ENCODE data around the gene PSAPL1. TPM values are rescaled to one million over a fixed set of nuclear protein-coding genes. Genes with fewer than 3 reads are reported as not detected.

PSAPL1 gene
- total RNA-seq, 1 experiment from 2014 or later, result not detected

DNA sequence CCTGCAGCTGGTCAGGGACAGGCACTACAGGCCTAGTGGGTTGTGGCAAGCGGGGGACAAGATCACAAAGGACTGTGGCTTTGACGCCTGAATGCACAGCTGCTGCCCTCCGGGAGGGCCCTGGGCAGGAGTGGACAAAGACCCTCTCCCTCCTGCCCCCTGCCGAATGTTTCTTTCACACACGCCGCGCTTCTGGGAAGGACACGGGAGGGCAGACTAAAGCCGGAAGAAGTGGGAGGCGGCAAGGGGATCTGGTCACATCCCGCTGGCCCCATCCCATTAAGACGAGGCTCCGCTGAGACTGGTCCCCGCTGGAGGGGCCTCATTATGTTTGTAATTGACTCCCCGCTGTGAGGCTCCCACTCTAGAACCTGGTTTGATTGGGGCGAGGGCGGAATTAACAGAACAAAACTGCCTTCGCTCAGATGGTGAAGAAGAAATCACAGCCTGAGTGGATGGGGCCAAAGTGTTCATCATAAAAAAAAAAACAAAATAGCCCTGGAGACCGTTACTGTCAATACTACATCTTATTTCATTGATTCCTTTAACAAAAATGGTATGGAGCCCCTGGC, 37.8 kb upstream of the PSAPL1 start (continued):
- TF ChIP-seq, protein P1, sequence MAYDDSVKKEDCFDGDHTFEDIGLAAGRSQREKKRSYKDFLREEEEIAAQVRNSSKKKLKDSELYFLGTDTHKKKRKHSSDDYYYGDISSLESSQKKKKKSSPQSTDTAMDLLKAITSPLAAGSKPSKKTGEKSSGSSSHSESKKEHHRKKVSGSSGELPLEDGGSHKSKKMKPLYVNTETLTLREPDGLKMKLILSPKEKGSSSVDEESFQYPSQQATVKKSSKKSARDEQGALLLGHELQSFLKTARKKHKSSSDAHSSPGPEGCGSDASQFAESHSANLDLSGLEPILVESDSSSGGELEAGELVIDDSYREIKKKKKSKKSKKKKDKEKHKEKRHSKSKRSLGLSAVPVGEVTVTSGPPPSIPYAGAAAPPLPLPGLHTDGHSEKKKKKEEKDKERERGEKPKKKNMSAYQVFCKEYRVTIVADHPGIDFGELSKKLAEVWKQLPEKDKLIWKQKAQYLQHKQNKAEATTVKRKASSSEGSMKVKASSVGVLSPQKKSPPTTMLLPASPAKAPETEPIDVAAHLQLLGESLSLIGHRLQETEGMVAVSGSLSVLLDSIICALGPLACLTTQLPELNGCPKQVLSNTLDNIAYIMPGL (CRISPR knock-in tag; IDR thresholded peaks at IDR 0.05), result no peak
- TF ChIP-seq GABPB1 (CRISPR knock-in tag; IDR thresholded peaks at IDR 0.05) (no peak), FOXJ3 (CRISPR knock-in tag; IDR thresholded peaks at IDR 0.05; ENCODE audit: borderline replicate concordance) (no peak), OVOL2 (CRISPR knock-in tag; IDR thresholded peaks at IDR 0.05; ENCODE audit: borderline replicate concordance) (no peak)
- TF ChIP-seq, protein P2, sequence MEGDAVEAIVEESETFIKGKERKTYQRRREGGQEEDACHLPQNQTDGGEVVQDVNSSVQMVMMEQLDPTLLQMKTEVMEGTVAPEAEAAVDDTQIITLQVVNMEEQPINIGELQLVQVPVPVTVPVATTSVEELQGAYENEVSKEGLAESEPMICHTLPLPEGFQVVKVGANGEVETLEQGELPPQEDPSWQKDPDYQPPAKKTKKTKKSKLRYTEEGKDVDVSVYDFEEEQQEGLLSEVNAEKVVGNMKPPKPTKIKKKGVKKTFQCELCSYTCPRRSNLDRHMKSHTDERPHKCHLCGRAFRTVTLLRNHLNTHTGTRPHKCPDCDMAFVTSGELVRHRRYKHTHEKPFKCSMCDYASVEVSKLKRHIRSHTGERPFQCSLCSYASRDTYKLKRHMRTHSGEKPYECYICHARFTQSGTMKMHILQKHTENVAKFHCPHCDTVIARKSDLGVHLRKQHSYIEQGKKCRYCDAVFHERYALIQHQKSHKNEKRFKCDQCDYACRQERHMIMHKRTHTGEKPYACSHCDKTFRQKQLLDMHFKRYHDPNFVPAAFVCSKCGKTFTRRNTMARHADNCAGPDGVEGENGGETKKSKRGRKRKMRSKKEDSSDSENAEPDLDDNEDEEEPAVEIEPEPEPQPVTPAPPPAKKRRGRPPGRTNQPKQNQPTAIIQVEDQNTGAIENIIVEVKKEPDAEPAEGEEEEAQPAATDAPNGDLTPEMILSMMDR (IDR thresholded peaks at IDR 0.05), result no peak
- TF ChIP-seq, protein P3, sequence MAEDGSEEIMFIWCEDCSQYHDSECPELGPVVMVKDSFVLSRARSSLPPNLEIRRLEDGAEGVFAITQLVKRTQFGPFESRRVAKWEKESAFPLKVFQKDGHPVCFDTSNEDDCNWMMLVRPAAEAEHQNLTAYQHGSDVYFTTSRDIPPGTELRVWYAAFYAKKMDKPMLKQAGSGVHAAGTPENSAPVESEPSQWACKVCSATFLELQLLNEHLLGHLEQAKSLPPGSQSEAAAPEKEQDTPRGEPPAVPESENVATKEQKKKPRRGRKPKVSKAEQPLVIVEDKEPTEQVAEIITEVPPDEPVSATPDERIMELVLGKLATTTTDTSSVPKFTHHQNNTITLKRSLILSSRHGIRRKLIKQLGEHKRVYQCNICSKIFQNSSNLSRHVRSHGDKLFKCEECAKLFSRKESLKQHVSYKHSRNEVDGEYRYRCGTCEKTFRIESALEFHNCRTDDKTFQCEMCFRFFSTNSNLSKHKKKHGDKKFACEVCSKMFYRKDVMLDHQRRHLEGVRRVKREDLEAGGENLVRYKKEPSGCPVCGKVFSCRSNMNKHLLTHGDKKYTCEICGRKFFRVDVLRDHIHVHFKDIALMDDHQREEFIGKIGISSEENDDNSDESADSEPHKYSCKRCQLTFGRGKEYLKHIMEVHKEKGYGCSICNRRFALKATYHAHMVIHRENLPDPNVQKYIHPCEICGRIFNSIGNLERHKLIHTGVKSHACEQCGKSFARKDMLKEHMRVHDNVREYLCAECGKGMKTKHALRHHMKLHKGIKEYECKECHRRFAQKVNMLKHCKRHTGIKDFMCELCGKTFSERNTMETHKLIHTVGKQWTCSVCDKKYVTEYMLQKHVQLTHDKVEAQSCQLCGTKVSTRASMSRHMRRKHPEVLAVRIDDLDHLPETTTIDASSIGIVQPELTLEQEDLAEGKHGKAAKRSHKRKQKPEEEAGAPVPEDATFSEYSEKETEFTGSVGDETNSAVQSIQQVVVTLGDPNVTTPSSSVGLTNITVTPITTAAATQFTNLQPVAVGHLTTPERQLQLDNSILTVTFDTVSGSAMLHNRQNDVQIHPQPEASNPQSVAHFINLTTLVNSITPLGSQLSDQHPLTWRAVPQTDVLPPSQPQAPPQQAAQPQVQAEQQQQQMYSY (CRISPR knock-in tag; IDR thresholded peaks at IDR 0.05), result no peak

DNA sequence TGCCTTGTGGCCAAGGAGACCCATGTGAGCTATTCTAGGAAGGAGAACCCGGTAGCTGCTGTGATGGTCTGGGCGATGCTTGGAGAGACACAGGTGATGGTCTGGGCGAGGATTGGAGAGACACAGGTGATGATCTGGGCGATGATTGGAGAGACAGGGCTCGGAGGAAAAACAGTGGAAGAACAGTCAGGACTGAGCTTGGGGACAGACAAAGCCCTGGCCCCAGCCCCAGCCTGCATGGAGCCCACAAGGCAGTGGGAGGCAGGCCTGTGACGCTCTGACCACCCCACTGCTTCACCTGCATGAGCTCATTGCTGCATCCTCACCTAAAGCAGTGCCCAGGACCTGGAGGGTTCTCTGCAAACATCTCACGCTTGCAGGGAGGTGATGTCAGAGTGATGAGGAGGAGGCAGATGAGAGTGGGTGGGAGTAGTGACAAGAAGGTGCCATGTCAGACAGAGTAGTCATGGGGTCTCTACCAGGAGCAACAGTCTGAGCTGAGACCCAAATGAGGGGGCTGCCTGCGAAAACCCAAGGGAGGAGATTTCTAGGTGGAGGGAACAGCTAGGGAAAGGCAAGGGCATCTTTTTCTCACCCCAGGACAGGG, 35.9 kb upstream of the PSAPL1 start:
- ChIA-PET CTCF (interaction anchor here (2.4 kb wide), 1 partner anchor 9 kb away, joined by 11 read pairs; no protein-coding TSS in a partner anchor), POLR2A (no interaction called here)
- Mint-ChIP-seq H3K27me3 (ENCODE audit: low read depth) (no peaks in the 10 kb centered on the region; the same call in 1 of the 2 replicates), H3K4me3 (no peak overlapping the region), H3K27ac (no peak overlapping the region), H3K9me3 (peaks cover 1% of the 10 kb centered on the region; the same call in 1 of the 2 replicates), H3K4me1 (peaks cover 13% of the 10 kb centered on the region), H3K36me3 (no peaks in the 10 kb centered on the region)
- ATAC-seq (no peak), DNase-seq (ENCODE audit: low spot score) (no peak)
- no peak for TF ChIP-seq FOXJ3 (CRISPR knock-in tag; IDR thresholded peaks at IDR 0.05; ENCODE audit: borderline replicate concordance)
- TF ChIP-seq, protein P4, sequence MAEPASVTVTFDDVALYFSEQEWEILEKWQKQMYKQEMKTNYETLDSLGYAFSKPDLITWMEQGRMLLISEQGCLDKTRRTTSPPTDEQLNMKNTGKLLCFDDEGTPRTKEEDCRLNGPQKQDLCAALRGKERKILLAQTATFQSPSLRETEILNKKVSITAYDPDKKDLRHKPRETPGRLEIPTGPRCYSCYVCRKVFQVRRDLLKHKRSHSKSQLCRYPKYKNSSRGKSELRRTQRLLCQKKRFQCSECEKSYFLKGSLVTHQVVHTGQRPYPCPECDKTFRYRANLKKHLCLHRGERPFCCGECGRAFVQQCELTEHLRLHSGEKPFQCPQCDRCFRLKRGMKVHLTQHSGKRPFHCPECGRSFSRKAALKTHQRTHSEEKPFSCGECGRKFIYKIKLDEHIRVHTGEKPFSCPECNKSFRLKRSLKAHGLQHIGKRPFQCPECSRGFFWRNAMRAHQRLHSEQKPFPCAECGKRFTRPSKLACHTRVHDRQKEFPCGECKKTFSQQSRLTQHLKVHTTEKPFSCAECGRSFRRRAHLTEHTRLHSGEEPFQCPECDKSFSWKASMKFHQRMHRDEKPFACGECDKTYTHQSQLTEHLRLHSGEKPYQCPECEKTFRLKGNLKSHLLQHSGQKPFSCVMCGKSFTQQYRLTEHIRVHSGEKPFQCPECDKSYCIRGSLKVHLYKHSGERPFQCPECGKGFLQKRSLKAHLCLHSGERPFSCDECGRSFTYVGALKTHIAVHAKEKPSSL (CRISPR knock-in tag; conservative IDR thresholded peaks at IDR 0.05), result no peak
- TF ChIP-seq, protein P5, sequence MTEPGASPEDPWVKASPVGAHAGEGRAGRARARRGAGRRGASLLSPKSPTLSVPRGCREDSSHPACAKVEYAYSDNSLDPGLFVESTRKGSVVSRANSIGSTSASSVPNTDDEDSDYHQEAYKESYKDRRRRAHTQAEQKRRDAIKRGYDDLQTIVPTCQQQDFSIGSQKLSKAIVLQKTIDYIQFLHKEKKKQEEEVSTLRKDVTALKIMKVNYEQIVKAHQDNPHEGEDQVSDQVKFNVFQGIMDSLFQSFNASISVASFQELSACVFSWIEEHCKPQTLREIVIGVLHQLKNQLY (CRISPR knock-in tag; IDR thresholded peaks at IDR 0.05), result no peak
- TF ChIP-seq RORB (CRISPR knock-in tag; IDR thresholded peaks at IDR 0.05), result no peak
- TF ChIP-seq, protein P6, sequence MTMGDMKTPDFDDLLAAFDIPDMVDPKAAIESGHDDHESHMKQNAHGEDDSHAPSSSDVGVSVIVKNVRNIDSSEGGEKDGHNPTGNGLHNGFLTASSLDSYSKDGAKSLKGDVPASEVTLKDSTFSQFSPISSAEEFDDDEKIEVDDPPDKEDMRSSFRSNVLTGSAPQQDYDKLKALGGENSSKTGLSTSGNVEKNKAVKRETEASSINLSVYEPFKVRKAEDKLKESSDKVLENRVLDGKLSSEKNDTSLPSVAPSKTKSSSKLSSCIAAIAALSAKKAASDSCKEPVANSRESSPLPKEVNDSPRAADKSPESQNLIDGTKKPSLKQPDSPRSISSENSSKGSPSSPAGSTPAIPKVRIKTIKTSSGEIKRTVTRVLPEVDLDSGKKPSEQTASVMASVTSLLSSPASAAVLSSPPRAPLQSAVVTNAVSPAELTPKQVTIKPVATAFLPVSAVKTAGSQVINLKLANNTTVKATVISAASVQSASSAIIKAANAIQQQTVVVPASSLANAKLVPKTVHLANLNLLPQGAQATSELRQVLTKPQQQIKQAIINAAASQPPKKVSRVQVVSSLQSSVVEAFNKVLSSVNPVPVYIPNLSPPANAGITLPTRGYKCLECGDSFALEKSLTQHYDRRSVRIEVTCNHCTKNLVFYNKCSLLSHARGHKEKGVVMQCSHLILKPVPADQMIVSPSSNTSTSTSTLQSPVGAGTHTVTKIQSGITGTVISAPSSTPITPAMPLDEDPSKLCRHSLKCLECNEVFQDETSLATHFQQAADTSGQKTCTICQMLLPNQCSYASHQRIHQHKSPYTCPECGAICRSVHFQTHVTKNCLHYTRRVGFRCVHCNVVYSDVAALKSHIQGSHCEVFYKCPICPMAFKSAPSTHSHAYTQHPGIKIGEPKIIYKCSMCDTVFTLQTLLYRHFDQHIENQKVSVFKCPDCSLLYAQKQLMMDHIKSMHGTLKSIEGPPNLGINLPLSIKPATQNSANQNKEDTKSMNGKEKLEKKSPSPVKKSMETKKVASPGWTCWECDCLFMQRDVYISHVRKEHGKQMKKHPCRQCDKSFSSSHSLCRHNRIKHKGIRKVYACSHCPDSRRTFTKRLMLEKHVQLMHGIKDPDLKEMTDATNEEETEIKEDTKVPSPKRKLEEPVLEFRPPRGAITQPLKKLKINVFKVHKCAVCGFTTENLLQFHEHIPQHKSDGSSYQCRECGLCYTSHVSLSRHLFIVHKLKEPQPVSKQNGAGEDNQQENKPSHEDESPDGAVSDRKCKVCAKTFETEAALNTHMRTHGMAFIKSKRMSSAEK (CRISPR knock-in tag; IDR thresholded peaks at IDR 0.05; ENCODE audit: borderline replicate concordance), result no peak
- TF ChIP-seq, protein P2 (IDR thresholded peaks at IDR 0.05), result no peak
- TF ChIP-seq, protein P7, sequence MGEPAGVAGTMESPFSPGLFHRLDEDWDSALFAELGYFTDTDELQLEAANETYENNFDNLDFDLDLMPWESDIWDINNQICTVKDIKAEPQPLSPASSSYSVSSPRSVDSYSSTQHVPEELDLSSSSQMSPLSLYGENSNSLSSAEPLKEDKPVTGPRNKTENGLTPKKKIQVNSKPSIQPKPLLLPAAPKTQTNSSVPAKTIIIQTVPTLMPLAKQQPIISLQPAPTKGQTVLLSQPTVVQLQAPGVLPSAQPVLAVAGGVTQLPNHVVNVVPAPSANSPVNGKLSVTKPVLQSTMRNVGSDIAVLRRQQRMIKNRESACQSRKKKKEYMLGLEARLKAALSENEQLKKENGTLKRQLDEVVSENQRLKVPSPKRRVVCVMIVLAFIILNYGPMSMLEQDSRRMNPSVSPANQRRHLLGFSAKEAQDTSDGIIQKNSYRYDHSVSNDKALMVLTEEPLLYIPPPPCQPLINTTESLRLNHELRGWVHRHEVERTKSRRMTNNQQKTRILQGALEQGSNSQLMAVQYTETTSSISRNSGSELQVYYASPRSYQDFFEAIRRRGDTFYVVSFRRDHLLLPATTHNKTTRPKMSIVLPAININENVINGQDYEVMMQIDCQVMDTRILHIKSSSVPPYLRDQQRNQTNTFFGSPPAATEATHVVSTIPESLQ (CRISPR knock-in tag; IDR thresholded peaks at IDR 0.05), result no peak
- no peak for TF ChIP-seq MXD4 (CRISPR knock-in tag; IDR thresholded peaks at IDR 0.05; ENCODE audit: borderline replicate concordance)
- TF ChIP-seq, protein P8, sequence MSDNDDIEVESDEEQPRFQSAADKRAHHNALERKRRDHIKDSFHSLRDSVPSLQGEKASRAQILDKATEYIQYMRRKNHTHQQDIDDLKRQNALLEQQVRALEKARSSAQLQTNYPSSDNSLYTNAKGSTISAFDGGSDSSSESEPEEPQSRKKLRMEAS (CRISPR knock-in tag; IDR thresholded peaks at IDR 0.05), result no peak
